Keratinocyte (primary cell): ENCODE data around the gene NME3. TPM values are rescaled to one million over a fixed set of nuclear protein-coding genes. Genes with fewer than 3 reads are reported as not detected.

Experiments used
- DNase-seq: peaks from one replicate; pipeline ENCODE4 v3.0.0-alpha.2; 2011; ENCODE audit warnings: low read depth, missing footprints, low spot score
- FAIRE-seq: peaks from 2 replicates; lab custom pipeline; 2011; peaks lifted over from hg19 to GRCh38; lab: Jason Lieb, UNC
- H2AFZ ChIP-seq: 2 replicates; pipeline ENCODE4 v1.6.0; 2012; ENCODE audit warnings: low read length, control low read depth, inconsistent platforms; ENCODE audit not compliant: control insufficient read depth
- H3K27ac ChIP-seq: 2 replicates; pipeline ENCODE4 v1.5.1; 2011; ENCODE audit warnings: low read length; ENCODE audit not compliant: control insufficient read depth, insufficient read depth
- H3K27me3 ChIP-seq: 3 replicates; pipeline ENCODE4 v1.6.0; 2011; ENCODE audit warnings: low read length; ENCODE audit not compliant: control insufficient read depth, insufficient read depth; ENCODE audit errors: extremely low read depth
- H3K36me3 ChIP-seq, 2 experiments: 2 replicates in 1 of 2; 3 replicates in 1 of 2; pipeline ENCODE4 v1.5.1; 2011; ENCODE audit warnings: low read length in 2 of 2, mild to moderate bottlenecking in 1 of 2; ENCODE audit not compliant: control insufficient read depth in 2 of 2, insufficient read depth in 2 of 2; ENCODE audit errors: extremely low read depth in 1 of 2
- H3K4me1 ChIP-seq: 3 replicates; pipeline ENCODE4 v1.5.1; 2011; ENCODE audit warnings: low read length; ENCODE audit not compliant: control insufficient read depth, insufficient read depth; ENCODE audit errors: extremely low read depth
- H3K4me2 ChIP-seq: 3 replicates; pipeline ENCODE4 v1.6.0; 2011; ENCODE audit warnings: low read depth, low read length; ENCODE audit not compliant: control insufficient read depth, insufficient read depth; ENCODE audit errors: extremely low read depth
- H3K4me3 ChIP-seq, 3 experiments: fragments of 200-600 bp in 1 of 3; sonication (generic) in 1 of 3; 2 replicates in 2 of 3; 3 replicates in 1 of 3; pipeline ENCODE4 v1.5.1; 2011 to 2016; ENCODE audit warnings: low read length in 3 of 3, mild to moderate bottlenecking in 3 of 3, control low read depth in 2 of 3, inconsistent platforms in 1 of 3, low read depth in 1 of 3, mixed read lengths in 1 of 3, mixed run types in 1 of 3, moderate library complexity in 1 of 3; ENCODE audit not compliant: control insufficient read depth in 2 of 3, insufficient read depth in 2 of 3; ENCODE audit errors: extremely low read depth in 1 of 3
- H3K79me2 ChIP-seq: 2 replicates; pipeline ENCODE4 v1.6.0; 2012; ENCODE audit warnings: low read length; ENCODE audit not compliant: control insufficient read depth, insufficient read depth
- H3K9ac ChIP-seq: 3 replicates; pipeline ENCODE4 v1.6.0; 2011; ENCODE audit warnings: low read length; ENCODE audit not compliant: control insufficient read depth, insufficient read depth; ENCODE audit errors: extremely low read depth
- H3K9me1 ChIP-seq: 3 replicates; pipeline ENCODE4 v1.6.0; 2011; ENCODE audit warnings: low read length; ENCODE audit not compliant: control insufficient read depth, insufficient read depth; ENCODE audit errors: extremely low read depth
- H3K9me3 ChIP-seq: 2 replicates; pipeline ENCODE4 v1.5.1; 2012; ENCODE audit warnings: low read depth, low read length; ENCODE audit not compliant: control insufficient read depth
- H4K20me1 ChIP-seq: 3 replicates; pipeline ENCODE4 v1.6.0; 2011; ENCODE audit warnings: low read length; ENCODE audit not compliant: control insufficient read depth, insufficient read depth; ENCODE audit errors: extremely low read depth
- EZH2 ChIP-seq: IDR thresholded peaks from one replicate; pipeline ENCODE4 v1.6.1; 2012; ENCODE audit warnings: inconsistent platforms, mild to moderate bottlenecking, low read length, moderate library complexity
- dilution Hi-C: fragments of 300-500 bp; cut with MboI; formaldehyde crosslinking; loops from one replicate; pipeline ENCODE4 v1.7.0; 2020; ENCODE audit warnings: low sequenced_read_pairs; ENCODE audit not compliant: extremely low pct_ligation_motif_present
- polyA plus RNA-seq, 5 experiments: library from polyadenylated mRNA; depleted of rRNA in 3 of 5; stranded (reverse) in 3 of 5; stranded (forward) in 1 of 5; unstranded in 1 of 5; fragments of >200 nt; gene quantifications; 1 replicate in 1 of 5; 2 replicates in 3 of 5; 3 replicates in 1 of 5; pipeline versions ENCODE4 v1.2.1 to v1.2.3, GENCODE V29; 2011 to 2012; ENCODE audit warnings: missing spikeins in 2 of 5, low read depth in 1 of 5, low replicate concordance in 1 of 5
- TF ChIP-seq, protein P1 (sequence below), 3 experiments: IDR thresholded peaks in 1 of 3; conservative IDR thresholded peaks in 1 of 3; optimal IDR thresholded peaks in 1 of 3; 2 replicates in 2 of 3; 3 replicates in 1 of 3; pipeline versions ENCODE3 to v1.5.1; 2011; ENCODE audit warnings: low read length in 3 of 3, mild to moderate bottlenecking in 3 of 3, moderate library complexity in 2 of 3, control low read depth in 1 of 3, inconsistent platforms in 1 of 3; ENCODE audit not compliant: insufficient read depth in 2 of 3; ENCODE audit errors: extremely low read depth in 1 of 3

The NME3 gene
- polyA plus RNA-seq, 1 donor (not counting 4 experiments of a cell fraction or from before 2014, with no cell fraction given), result 10.1 TPM

DNA sequence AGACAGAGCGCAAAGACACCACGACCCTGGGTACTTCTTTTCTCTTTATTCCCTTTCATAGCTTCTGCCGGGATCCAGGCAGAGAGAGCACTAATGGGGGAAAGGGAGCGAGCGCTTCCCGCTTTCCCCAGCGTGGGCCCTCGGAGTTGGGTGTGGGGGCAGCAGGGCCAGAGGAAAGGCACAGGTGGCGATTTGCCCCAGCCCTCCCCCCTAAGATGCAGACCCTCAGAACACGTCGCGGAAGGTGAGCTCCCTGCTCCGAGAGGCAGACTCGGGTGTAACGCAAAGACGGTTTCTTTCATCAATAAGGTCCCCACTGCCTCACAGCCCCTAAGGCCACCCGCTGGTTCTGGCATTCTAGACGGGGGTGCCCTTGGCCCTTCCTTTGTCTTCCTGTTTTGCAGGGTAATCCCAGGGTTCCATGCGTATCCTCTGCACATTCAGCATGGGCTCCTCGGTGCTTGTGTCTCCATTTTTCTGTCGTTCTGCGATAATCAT, 570 bp upstream of the NME3 start:
- H4K20me1 ChIP-seq, result peaks cover 2% of the 10 kb centered on the region
- TF ChIP-seq, protein P1, sequence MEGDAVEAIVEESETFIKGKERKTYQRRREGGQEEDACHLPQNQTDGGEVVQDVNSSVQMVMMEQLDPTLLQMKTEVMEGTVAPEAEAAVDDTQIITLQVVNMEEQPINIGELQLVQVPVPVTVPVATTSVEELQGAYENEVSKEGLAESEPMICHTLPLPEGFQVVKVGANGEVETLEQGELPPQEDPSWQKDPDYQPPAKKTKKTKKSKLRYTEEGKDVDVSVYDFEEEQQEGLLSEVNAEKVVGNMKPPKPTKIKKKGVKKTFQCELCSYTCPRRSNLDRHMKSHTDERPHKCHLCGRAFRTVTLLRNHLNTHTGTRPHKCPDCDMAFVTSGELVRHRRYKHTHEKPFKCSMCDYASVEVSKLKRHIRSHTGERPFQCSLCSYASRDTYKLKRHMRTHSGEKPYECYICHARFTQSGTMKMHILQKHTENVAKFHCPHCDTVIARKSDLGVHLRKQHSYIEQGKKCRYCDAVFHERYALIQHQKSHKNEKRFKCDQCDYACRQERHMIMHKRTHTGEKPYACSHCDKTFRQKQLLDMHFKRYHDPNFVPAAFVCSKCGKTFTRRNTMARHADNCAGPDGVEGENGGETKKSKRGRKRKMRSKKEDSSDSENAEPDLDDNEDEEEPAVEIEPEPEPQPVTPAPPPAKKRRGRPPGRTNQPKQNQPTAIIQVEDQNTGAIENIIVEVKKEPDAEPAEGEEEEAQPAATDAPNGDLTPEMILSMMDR (optimal IDR thresholded peaks at IDR 0.05 in 1 of 3, IDR thresholded peaks at IDR 0.05 in 1 of 3, conservative IDR thresholded peaks at IDR 0.05 in 1 of 3; ENCODE audit: extremely low read depth in 1 of 3, insufficient read depth in 2 of 3, low read length in 3 of 3), result no peak
- no peak for TF ChIP-seq EZH2
- peak overlapping the region; percentile 81 for H3K9ac ChIP-seq
- peak overlapping the region; percentile 76 for H3K27ac ChIP-seq
- dilution Hi-C loops, result no loop called here
- peaks cover 22% of the 10 kb centered on the region for H3K4me1 ChIP-seq
- no peak for DNase-seq
- no peaks in the 10 kb centered on the region for H3K9me3 ChIP-seq
- H3K4me3 ChIP-seq, result peak overlapping the region; percentile 73 to 75 (median 73)
- H3K36me3 ChIP-seq, result peaks cover 3 to 10% of the 10 kb centered on the region in 2 experiments
- peak overlapping the region; percentile 99 for H3K4me2 ChIP-seq
- H2AFZ ChIP-seq, result no peak overlapping the region
- H3K79me2 ChIP-seq, result peaks cover 32% of the 10 kb centered on the region
- H3K9me1 ChIP-seq, result no peaks in the 10 kb centered on the region
- FAIRE-seq, result no peak
- H3K27me3 ChIP-seq, result no peaks in the 10 kb centered on the region

DNA sequence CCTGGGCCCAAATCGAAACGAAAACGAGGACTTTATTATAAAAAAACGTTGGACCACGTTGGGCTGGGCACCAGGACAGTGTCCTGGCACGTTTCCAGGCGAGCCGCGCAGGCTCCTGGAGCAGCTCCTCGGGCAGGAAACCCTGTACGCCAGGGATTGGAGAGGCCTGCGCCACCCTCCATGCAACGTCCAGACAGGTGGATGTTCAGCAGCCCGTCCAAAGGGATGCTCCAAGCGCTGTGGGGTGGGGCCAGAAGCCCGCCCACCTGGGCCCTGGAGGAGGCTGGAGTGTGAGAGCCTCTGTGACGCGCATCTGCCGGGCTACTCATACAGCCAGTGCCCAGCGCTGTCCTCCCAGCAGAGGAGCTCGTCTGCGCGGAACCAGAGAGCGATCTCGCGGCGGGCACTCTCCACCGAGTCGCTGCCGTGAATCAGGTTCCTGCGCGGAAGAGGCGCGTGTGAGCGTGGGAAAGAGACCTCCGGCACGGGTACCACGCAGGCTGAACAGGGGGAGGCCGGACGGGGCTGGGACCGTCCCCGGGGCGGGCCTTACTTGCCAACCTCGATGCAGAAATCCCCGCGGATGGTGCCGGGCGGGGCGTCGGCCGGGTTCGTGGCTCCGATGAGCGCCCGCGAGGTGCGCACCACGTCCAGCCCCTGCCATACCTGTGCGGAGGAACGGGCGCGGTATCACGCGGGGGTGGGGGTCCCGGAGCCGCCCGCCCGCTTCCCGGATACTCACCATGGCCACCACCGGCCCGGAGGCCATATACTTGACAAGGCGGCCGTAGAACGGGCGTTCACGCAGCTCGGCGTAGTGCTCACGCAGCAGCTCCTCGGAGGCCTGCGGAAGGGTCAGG, 785 bp downstream of the NME3 start:
- H4K20me1 ChIP-seq, result peaks cover 2% of the 10 kb centered on the region
- peaks cover 32% of the 10 kb centered on the region for H3K79me2 ChIP-seq
- peak overlapping the region; percentile 51 to 75 (median 73) for H3K4me3 ChIP-seq
- dilution Hi-C loops, result no loop called here
- DNase-seq (no peak), FAIRE-seq (no peak)
- H3K36me3 ChIP-seq, result peaks cover 2 to 13% of the 10 kb centered on the region in 2 experiments
- peak overlapping the region; percentile 36 for H3K27ac ChIP-seq
- H2AFZ ChIP-seq, result no peak overlapping the region
- H3K9ac ChIP-seq, result peak overlapping the region; percentile 81
- H3K4me2 ChIP-seq, result peak overlapping the region; percentile 99
- TF ChIP-seq, protein P1 (optimal IDR thresholded peaks at IDR 0.05 in 1 of 3, IDR thresholded peaks at IDR 0.05 in 1 of 3, conservative IDR thresholded peaks at IDR 0.05 in 1 of 3; ENCODE audit: extremely low read depth in 1 of 3, insufficient read depth in 2 of 3, low read length in 3 of 3), result no peak
- no peak for TF ChIP-seq EZH2
- no peaks in the 10 kb centered on the region for H3K9me3 ChIP-seq
- H3K27me3 ChIP-seq, result no peaks in the 10 kb centered on the region
- H3K4me1 ChIP-seq, result peaks cover 22% of the 10 kb centered on the region
- no peaks in the 10 kb centered on the region for H3K9me1 ChIP-seq
